HUES48 (cell line): ENCODE measurements around the gene ADAD1.
"Not testable (repeated sequence)": the region's sequence is repeated elsewhere in the genome, so short reads cannot be mapped to it uniquely, and the experiment has no call there.

Source experiments
- H3K27ac ChIP-seq: one replicate; pipeline ENCODE4 v1.7.0; 2013; ENCODE audit warnings: low read depth, low read length, inconsistent platforms
- H3K27me3 ChIP-seq: 2 replicates; pipeline ENCODE4 v1.6.1; 2013; ENCODE audit warnings: mild to moderate bottlenecking, low read length; ENCODE audit not compliant: control insufficient read depth, insufficient read depth
- H3K36me3 ChIP-seq: 2 replicates; pipeline ENCODE4 v1.6.1; 2013; ENCODE audit warnings: low read length; ENCODE audit not compliant: control insufficient read depth, insufficient read depth
- H3K4me1 ChIP-seq: 2 replicates; pipeline ENCODE4 v1.6.1; 2013; ENCODE audit warnings: mild to moderate bottlenecking, low read length; ENCODE audit not compliant: control insufficient read depth, insufficient read depth
- H3K4me3 ChIP-seq: 2 replicates; pipeline ENCODE4 v1.5.1; 2013; ENCODE audit warnings: mild to moderate bottlenecking, low read depth, low read length
- H3K9ac ChIP-seq: 2 replicates; pipeline ENCODE4 v1.6.1; 2013; ENCODE audit warnings: mild to moderate bottlenecking, low read depth, low read length, moderate library complexity
- H3K9me3 ChIP-seq: 2 replicates; pipeline ENCODE4 v1.6.1; 2013; ENCODE audit warnings: low read length; ENCODE audit not compliant: control insufficient read depth, insufficient read depth

Gene ADAD1

DNA sequence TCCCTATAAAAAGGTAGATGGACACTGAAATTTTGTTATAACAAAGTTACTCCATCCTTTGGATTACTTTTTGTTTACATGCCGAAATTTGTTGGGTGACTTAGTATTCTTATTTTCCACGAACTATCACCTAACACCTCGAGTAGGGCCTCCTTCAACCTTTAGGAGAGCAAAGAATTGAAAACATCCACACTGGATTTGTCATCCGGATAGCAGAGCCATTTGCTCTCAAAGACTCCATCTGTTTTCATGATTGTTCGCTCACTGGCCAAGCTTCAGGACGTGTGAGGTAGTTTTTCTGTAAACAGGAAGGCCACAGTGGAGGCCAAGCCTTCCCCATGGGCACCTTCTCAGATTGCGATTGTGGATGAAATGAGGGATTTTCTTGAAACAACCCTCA, at the start of gene ADAD1:
Gene ADAD1 (plus strand): TSS at position 301 of the 400 bp plus-strand sequence. CDS start 1,059 bp downstream, outside the sequence.
- no peaks in the 10 kb centered on the region for H3K9me3 ChIP-seq
- H3K27ac ChIP-seq, result no peak within 1 kb of the TSS
- no peak within 1 kb of the TSS for H3K9ac ChIP-seq
- no peak within 1 kb of the TSS for H3K4me3 ChIP-seq
- H3K4me1 ChIP-seq, result no peaks in the 10 kb centered on the region
- no peaks in the 10 kb centered on the region for H3K27me3 ChIP-seq
- no peaks in the 10 kb centered on the region for H3K36me3 ChIP-seq

DNA sequence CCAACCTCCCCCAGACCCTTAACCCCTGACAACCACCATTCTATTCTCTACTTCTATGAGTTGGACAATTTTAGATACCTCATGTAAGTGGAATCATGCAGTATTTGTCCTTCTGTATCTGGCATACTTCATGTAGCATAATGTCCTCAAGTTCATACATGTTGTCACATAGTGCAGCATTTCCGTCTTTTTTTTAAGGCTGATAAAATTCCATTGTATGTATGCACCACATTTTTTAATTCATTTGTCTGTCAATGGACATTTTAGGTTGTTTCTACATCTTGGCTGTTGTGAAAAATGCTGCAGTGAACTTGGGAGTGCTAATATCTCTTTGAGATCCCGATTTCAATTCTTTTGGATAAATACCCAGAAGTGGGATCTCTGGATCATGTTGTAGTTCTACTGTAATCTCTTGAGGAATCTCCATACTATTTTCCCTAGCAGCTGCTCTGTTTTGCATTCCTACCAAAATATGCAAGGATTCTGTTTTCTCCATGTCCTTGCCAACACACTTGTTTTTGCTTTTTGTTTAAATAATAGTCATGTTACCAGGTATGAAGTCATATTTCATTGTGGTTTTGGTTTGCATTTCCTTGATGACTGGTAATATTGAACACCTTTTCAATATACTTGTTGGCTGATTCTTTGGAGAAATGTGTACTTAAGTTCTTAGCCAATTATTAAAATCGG, 48.8 kb upstream of the ADAD1 start:
- Histone ChIP-seq H3K27ac (no peak overlapping the region), H3K9me3 (no peaks in the 10 kb centered on the region), H3K36me3 (peaks cover 48% of the 10 kb centered on the region), H3K27me3 (no peaks in the 10 kb centered on the region), H3K9ac (no peak overlapping the region), H3K4me3 (no peak overlapping the region), H3K4me1 (no peaks in the 10 kb centered on the region)

DNA sequence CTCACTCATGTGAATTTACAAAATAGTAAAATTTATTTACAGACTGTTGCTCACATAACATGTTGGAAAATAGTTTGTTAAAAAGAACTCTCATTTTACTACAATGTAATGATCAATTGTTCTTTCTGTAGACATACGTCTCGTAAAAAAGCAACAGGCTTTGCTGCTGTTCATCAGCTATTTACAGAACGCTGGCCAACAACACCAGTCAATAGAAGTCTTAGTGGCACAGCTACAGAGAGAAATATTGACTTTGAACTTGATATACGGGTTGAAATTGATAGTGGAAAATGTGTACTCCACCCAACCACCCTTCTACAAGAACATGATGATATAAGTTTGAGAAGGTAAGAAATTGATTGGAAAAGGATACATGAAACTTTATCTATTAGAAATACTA, 47.6 kb upstream of the ADAD1 start:
- Histone ChIP-seq H3K4me1 (no peaks in the 10 kb centered on the region), H3K36me3 (peaks cover 41% of the 10 kb centered on the region), H3K9ac (no peak overlapping the region), H3K27me3 (no peaks in the 10 kb centered on the region), H3K27ac (no peak overlapping the region), H3K4me3 (no peak overlapping the region), H3K9me3 (no peaks in the 10 kb centered on the region)

DNA sequence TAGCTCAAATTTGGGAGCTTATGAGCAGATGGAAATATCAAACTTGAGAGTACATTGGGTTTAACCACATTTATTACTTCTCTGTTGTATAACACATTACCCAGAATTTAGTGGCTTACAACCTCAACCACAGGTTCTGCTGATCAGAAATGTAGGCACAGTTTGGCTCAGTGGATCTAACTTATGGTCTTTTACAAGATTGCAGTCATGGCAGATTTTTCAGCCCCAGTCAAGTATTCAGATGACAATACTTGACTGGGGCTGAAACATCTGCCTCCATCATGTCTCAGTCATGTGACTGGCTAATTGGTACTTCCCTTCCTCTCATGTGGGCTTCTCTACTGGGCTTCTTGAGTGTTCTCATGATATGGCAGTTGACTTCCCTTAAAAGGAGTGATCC, 44.0 kb upstream of the ADAD1 start:
- Histone ChIP-seq H3K27me3 (no peaks in the 10 kb centered on the region), H3K36me3 (peaks cover 55% of the 10 kb centered on the region), H3K4me1 (no peaks in the 10 kb centered on the region), H3K4me3 (no peak overlapping the region), H3K27ac (no peak overlapping the region), H3K9me3 (no peaks in the 10 kb centered on the region), H3K9ac (no peak overlapping the region)

DNA sequence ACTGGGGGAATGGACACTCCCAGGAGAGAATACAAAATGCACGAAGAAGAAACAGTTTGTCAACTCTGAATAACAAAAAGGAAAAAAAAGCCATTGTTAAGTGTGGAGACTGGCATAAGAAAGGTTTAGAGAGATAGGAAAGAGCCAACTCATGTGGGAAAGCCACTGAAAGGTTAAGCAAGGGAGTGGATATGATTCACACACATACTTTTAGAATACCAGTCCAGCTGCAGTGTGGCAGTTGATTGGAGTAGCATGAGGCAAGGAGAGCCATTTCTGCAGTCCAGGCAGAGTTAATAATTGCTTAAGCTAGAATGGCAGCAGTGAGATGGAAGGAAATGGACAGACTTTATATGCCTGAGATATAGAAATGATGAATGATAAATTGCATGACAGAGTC, 36.9 kb upstream of the ADAD1 start:
- Histone ChIP-seq H3K9ac (no peak overlapping the region), H3K4me3 (no peak overlapping the region), H3K27ac (no peak overlapping the region)

DNA sequence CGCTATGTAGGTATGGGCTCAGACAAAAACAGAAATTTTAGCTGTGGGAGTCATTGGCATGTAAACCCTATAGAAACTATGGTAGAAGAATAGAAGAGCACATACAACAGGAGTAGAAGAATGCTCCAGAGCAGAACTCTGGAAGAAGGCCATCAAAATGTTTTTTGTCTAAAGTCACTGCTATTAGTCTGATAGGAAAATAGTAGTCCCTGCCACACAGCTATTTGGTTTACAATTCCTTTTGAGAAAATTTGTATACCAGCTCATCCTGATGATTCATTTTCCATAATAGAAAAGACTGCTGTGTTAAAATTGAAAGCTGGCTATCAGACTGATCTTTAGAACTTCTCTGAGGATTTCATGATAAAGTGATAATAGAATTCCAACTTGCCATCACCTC, 32.8 kb upstream of the ADAD1 start:
- H3K36me3 ChIP-seq, result peaks cover 51% of the 10 kb centered on the region
- H3K27ac ChIP-seq, result no peak overlapping the region
- H3K4me1 ChIP-seq, result peaks cover 4% of the 10 kb centered on the region; the same call in 1 of the 2 replicates

More for the DNA sequence above, 36.9 kb upstream of the ADAD1 start:
- Histone ChIP-seq H3K36me3 (peaks cover 33% of the 10 kb centered on the region), H3K27me3 (no peaks in the 10 kb centered on the region), H3K9me3 (no peaks in the 10 kb centered on the region), H3K4me1 (peaks cover 4% of the 10 kb centered on the region; the same call in 1 of the 2 replicates)

DNA sequence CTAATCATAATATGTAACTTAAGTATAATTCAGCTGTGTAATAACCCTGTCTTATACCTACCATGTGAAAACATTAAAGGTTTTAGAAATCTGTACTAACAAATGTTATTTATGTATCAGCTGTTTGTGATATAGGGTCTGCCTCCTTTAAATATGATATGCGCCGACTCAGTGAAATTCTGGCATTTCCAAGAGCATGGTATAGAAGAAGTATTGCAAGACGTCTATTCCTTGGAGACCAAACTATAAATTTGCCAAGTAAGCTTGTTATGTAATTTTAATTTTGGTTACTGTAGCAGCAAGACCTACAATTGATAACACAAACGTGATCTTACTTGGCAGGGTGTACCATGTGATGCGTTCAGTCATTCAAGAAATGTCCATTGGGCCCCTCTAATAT, 32.3 kb upstream of the ADAD1 start:
- Histone ChIP-seq H3K9ac (no peak overlapping the region), H3K27ac (no peak overlapping the region), H3K4me3 (no peak overlapping the region), H3K27me3 (no peaks in the 10 kb centered on the region), H3K4me1 (peaks cover 2% of the 10 kb centered on the region; the same call in 1 of the 2 replicates), H3K36me3 (peaks cover 56% of the 10 kb centered on the region), H3K9me3 (no peaks in the 10 kb centered on the region)

More for the DNA sequence above, 32.8 kb upstream of the ADAD1 start:
- no peaks in the 10 kb centered on the region for H3K27me3 ChIP-seq
- no peaks in the 10 kb centered on the region for H3K9me3 ChIP-seq
- H3K9ac ChIP-seq, result no peak overlapping the region
- H3K4me3 ChIP-seq, result no peak overlapping the region

DNA sequence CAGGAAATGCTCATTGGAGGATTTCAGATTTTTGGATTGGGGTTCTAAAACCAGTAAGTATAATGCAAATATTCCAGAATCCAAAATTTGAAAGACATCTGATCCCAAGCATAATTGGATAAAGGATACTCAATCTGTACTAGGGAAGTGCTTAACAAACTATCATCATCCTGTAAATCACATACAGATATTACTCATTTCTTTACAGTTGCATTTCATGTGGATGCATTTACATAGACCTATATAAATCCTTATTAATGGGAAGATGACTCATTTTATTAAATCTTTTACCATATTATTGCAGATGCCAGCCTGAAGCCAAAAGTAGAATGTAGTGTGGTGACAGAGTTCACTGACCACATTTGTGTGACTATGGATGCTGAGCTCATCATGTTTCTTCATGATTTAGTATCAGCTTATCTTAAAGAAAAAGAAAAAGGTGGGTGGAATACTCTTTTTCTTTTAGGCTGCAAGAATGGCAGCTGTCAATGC, 22.4 kb upstream of the ADAD1 start:
- no peaks in the 10 kb centered on the region for H3K27me3 ChIP-seq
- no peaks in the 10 kb centered on the region for H3K9me3 ChIP-seq
- peaks cover 52% of the 10 kb centered on the region for H3K36me3 ChIP-seq
- no peak overlapping the region for H3K9ac ChIP-seq
- H3K4me3 ChIP-seq, result no peak overlapping the region
- no peak overlapping the region for H3K27ac ChIP-seq
- no peaks in the 10 kb centered on the region for H3K4me1 ChIP-seq

DNA sequence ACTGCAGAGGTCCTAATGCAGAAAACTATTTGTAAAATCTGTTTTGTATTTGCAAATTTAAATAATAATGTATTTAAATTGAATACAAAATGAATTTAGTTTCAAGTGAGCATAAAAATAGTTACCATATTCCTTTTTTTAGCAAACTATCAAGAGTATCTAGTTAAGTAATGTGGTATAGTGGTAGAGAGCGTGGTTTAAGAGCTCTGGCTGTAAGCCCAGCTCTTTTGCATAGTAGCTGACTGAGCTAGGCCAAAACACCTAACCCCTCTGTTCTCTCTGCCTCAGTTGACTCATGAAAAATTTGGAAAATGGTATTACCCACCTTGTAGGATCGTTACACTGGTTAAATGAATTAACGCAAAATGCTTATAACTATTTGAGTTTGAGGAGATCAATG, 18.1 kb upstream of the ADAD1 start:
- H3K4me3 ChIP-seq, result no peak overlapping the region
- H3K4me1 ChIP-seq, result no peaks in the 10 kb centered on the region
- no peak overlapping the region for H3K9ac ChIP-seq
- H3K36me3 ChIP-seq, result peaks cover 33% of the 10 kb centered on the region
- H3K27me3 ChIP-seq, result no peaks in the 10 kb centered on the region
- H3K9me3 ChIP-seq, result no peaks in the 10 kb centered on the region
- no peak overlapping the region for H3K27ac ChIP-seq

DNA sequence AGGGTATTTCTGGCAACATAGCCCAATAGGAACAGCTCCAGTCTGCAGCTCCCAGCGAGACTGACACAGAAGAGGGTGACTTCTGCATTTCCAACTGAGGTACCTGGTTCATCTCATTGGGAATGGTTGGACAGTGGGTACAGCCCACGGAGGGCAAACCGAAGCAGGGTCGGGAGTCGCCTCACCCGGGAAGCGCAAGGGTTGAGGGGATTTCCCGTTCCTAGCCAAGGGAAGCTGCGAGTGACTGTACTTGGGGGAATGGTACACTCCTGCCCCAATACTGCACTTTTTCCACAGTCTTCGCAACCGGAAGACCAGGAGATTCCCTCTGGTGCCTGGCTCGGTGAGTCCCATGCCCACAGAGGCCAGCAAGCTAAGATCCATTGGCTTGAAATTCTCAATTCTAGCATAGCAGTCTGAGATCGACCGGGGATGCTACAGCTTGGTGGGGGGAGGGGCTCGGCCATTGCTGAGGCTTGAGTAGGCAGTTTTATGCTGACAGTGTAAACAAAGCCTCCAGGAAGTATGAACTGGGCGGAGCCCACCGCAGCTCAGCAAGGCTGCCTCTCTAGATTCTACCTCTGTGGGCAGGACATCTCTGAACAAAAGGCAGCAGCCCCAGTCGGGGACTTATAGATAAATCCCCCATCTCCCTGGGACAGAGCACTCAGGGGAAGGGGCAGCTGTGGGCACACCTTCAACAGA, 14.0 kb upstream of the ADAD1 start:
- Histone ChIP-seq H3K27me3 (no peaks in the 10 kb centered on the region), H3K36me3 (peaks cover 13% of the 10 kb centered on the region), H3K9ac (no peak overlapping the region), H3K9me3 (no peaks in the 10 kb centered on the region), H3K4me1 (no peaks in the 10 kb centered on the region), H3K27ac (no peak overlapping the region), H3K4me3 (peak overlapping the region; percentile 44; the same call in 1 of the 2 replicates)

DNA sequence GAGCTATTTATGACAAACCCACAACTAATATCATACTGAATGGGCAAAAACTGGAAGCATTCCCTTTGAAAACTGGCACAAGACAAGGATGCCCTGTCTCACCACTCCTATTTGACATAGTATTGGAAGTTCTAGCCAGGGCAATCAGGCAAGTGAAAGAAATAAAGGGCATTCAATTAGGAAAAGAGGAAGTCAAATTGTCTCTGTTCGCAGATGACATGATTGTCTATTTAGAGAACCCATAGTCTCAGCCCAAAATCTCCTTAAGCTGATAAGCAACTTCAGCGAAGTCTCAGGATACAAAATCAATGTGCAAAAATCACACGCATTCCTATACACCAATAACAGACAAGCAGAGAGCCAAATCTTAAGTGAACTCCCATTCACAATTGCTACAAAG, 10.0 kb upstream of the ADAD1 start:
- H3K4me3 ChIP-seq, H3K27ac ChIP-seq: not testable (repeated sequence)

More for the DNA sequence above, 10.0 kb upstream of the ADAD1 start:
- not testable (repeated sequence) for H3K4me1 ChIP-seq, H3K9ac ChIP-seq, H3K36me3 ChIP-seq, H3K9me3 ChIP-seq, H3K27me3 ChIP-seq
